ENCODE data around the gene EID2B.

EID2B gene, protein sequence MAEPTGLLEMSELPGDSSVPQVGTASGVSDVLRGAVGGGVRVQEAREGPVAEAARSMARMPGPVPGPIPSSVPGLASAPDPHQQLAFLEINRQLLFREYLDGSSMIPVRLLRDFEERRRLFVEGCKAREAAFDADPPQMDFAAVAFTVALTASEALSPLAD

DNA sequence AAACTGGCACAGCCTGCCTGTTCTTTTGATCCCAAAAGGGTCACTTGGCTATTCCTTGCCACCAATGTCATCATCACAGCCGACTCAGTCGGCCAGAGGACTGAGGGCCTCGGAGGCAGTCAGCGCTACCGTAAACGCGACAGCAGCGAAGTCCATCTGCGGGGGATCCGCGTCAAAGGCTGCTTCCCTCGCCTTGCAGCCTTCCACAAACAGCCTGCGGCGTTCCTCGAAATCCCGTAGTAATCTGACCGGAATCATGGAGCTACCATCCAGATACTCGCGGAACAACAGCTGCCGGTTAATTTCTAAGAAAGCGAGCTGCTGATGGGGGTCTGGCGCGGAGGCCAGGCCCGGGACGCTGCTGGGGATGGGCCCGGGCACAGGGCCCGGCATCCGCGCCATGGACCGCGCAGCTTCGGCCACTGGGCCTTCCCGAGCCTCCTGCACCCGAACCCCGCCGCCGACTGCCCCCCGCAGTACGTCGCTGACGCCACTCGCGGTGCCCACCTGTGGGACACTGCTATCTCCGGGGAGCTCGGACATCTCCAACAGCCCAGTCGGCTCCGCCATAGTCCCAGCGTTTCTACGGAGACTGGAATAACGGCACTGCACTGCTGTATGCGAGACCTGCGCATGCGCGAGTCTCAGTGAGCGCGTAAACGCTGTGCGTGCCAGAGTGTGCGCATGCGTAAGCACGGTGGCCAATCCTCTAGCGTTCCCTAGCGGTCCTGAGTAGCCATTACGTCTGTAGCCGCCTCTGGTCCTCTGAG lies at the start of gene EID2B:
Gene EID2B (minus strand): TSS at position 620 of the 770 bp plus-strand sequence. CDS start 50 bp downstream, at position 570.
- DNase-seq (ENCODE audit: low read depth in 2 of 2) = peak; percentile 89 to 90

- DNase-seq (ENCODE audit: low read depth in 2 of 2) = no peak
Measured at GRCh38 chr19:39582442-39582841, 49.8 kb upstream of the EID2B start.

GRCh38 chr19:39568604-39569003 lies 36.0 kb upstream of the EID2B start:
- DNase-seq (ENCODE audit: low read depth in 2 of 2) = no peak

GRCh38 chr19:39566064-39566463 lies 33.4 kb upstream of the EID2B start:
- DNase-seq (ENCODE audit: low read depth in 2 of 2) = no peak

DNA sequence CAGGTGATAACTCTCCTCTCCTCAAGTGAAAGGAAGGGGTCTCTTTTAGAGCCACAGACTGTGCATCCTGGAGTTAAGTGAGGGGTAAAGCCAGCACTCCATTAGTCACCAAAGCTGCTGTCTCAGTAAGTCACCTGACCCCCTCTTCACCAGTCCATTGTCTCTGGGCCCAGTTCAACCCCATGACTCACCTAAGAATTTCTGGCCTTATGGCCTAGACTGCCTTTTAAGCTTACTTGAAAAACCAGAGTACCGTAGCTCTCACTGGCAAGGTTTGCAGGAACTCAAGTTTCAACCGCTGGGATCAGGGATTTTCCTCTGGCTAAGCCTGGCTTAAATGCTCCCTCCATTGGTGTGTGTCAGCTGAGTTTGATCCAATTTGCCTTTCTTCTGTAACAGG lies 30.8 kb upstream of the EID2B start:
- no peak for DNase-seq (ENCODE audit: low read depth in 2 of 2)

DNA sequence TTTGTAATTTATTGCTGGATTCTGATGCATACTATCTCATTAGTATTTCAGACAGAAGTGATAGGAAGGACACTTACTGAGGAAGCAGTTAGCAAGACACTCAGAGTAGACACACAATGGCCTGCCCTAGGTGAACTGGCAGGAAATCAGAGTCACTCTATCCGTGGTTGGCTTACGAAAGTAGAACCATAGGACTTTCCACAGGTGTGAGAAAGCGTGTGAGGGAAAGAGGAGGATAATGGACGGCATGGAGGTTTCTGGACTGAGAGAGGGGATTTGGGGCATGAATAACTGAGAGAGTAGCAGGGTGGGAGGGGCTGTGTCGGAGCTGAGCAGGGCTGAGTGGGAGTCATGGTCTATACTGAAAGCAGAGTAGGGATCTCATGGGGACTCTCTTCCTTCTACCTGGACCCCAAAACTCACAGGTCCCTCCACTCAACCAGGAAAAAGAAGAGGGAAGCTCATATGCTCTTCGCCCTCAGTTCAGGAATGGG lies 26.0 kb upstream of the EID2B start:
- no peak for DNase-seq (ENCODE audit: low read depth in 2 of 2)

DNA sequence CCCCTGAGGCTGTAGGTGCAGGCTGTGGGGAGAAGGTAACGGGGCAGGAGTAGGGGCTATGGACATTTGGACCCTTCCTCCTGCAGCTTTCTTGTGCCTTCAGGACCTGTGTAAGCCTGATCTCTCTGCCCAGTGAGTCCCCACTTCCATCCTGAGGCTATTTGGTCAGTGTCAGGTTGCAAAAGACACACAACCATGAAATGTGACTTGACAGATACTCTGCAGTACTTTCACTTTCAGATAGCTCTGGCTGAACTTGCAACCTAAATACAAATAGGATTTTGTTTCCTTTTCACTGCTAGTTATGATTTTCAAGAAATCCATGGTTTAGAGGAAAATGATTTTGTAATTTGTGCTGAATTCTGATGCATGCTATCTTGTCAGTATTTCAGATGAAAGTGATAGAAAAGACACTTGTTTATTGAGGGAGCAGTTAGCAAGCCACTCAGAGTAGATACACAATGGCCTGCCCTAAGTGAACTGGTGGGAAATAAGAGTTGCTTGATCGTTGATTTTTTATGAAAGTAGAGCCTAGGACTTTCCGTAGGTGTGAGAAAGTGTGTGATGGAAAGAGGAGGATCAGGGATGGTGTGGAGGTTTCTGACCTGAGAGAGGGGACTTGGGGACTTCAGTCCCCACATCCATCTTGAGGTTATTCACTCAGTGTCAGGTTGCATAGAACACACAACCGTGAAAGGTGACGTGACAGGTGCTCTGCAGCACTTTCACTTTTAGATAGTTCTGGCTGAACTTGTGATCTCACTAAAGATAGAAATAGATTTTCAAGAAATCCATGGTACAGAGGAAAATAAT lies 25.4 kb upstream of the EID2B start:
- no peak for DNase-seq (ENCODE audit: low read depth in 2 of 2)

GRCh38 chr19:39555883-39556282 lies 23.2 kb upstream of the EID2B start:
- DNase-seq (ENCODE audit: low read depth in 2 of 2) = no peak

- no peak for DNase-seq (ENCODE audit: low read depth in 2 of 2)
Measured at GRCh38 chr19:39554701-39555311, 22.2 kb upstream of the EID2B start.

DNA sequence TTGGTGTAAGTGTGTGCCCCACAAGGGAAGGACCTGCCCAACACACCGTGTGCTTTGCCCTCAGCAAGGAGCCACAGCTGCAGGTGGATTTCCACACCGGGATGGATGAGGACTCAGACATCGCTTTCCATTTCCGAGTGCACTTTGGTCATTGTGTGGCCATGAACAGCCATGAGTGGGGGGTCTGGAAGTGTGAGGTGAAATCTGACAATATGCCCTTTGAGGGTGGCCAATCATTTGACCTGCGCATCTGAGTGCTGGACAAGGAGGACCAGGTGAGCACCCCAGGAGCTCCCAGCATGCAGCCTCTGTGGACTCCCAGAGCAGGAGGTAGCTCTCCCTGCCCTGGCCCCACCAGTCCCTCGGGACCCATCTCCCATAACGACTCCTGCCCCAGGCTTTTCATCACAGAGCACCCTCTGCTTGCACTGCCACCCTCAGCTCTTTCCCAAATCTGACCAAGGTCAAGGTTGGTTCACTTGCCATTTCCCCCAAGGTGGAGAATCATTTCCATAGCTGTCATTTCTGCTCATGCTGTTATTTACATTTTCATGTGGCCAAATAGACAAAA lies 20.5 kb upstream of the EID2B start:
- no peak for DNase-seq (ENCODE audit: low read depth in 2 of 2)

DNA sequence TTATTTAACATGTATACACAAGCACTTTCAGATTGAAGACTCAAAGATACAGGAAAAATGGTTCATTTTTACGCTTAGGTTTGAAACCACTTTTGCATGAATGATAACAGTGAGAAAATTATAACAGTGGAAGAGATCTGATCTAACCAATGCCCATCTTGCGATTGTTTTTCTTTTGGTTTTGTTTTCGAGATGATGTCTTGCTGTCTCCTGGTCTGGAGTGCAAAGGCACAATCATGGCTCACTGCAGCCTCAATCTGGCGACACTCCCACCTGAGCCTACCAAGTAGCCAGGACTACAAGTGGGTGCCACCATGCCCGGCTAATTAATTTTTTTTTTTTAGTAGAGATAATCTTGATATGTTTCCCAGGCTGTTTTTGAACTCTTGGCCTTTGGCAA lies 17.5 kb upstream of the EID2B start:
- no peak for DNase-seq (ENCODE audit: low read depth in 2 of 2)

- DNase-seq (ENCODE audit: low read depth in 2 of 2) = no peak
Measured at GRCh38 chr19:39546599-39546998, 13.9 kb upstream of the EID2B start.

GRCh38 chr19:39544911-39545310 lies 12.3 kb upstream of the EID2B start:
- DNase-seq (ENCODE audit: low read depth in 2 of 2) = no peak

- DNase-seq (ENCODE audit: low read depth in 2 of 2) = no peak
Measured at GRCh38 chr19:39544226-39544903, 11.7 kb upstream of the EID2B start.

GRCh38 chr19:39543477-39543857 lies 10.8 kb upstream of the EID2B start:
- no peak for DNase-seq (ENCODE audit: low read depth in 2 of 2)

DNA sequence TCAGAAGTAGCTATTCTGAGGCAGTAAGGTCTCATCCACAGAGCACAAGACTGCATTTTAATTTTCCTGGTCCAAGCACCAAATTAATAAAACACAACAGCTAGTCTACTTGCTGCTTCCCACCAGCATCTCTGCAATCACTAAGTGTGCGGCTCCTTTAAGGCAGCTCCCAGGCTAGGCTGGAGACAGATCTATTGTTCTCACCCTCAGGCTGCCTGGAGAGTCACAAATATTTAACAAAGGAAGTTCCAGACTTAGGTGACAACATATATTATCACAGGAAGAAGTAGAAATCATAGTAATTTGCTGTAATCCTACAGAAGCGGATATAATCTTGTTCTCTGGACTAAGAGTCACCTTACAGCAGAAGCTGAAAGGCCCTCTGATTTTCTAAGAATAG lies 9.6 kb upstream of the EID2B start:
- DNase-seq (ENCODE audit: low read depth in 2 of 2) = no peak

DNA sequence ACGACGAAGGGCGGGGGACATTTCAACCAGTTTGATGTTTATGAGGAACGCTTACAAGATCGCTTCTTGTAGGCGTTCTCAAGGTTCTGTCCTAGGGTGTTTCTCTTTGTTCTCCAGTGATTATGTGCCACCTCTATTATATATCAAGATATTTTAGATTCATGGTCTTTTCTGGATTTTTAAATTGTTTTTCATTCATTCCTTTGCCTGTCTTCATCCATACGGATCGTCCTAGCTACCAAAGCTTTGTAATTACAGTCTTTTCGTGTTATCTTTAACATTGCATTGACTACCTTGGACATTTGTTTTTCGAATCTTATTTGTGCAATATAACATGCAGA lies 7.7 kb upstream of the EID2B start:
- no peak for DNase-seq (ENCODE audit: low read depth in 2 of 2)

DNA sequence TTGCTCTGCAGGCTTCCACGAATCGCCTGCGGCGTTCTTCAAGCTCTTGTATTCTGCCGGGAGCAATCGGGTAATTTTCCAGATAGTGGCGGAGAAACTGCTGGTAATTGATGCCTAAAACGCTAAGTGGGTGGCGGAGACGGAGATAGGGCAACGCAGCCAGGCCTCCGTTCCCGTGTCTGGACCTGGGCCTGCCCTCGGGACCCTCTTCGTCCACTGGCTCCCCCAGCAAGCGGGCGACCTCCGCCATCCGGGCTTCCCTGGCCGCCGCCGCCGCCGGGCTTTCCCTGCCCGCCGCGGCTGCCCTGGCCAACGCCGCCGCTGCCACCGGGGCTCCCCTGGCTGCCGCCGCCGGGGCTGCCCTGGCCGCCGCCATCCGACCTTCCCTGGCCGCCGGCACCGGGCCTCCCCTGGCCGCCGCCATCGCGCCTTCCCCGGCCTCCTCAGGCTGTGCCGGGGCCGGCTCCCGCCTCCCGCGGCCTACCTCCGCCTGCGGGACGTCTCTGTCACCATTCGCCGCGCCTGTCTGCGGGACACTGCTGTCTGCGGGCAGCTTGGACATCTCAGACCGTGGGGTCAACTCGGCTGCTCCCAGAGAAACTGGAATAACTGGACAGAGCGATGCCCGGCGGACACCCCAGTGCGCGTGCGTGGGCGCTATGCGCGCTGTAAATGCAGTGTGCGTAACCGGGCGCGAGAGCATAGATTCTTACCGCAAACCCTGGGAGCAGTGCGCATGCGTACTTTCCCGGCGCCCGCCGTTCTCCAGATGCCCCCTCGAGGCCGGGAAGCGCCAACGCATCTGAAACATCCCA lies 7.1 kb upstream of the EID2B start, which contains the start of gene EID2:
Gene EID2 (minus strand): TSS at position 644 of the 815 bp plus-strand sequence. CDS start 82 bp downstream, at position 562.
- DNase-seq (ENCODE audit: low read depth in 2 of 2) = peak; percentile 89

GRCh38 chr19:39539165-39539517 lies 6.5 kb upstream of the EID2B start:
- DNase-seq (ENCODE audit: low read depth in 2 of 2) = no peak

DNA sequence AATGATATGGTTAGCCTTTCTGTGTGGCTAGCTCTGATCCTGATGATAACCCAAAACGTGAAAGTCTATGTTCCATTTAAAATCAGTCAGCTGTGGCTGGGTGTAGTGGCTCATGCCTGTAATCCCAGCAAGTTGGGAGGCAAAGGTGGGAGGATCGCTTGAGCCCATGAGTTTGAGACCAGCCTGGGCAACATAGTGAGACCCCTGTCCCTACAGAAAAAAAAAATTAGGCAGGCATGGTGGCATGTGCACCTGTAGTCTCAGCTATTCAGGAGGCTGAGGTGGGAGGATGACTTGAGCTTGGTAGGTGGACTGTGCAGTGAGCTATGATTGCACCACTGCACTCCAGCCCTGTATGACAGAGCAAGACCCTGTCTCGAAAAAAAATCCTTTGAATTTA lies 1.1 kb upstream of the EID2B start:
- DNase-seq (ENCODE audit: low read depth in 2 of 2) = no peak

Data from stimulated activated CD8-positive, alpha-beta memory T cell treated with anti-CD3 and anti-CD28 coated beads, Interleukin-15, amount 100 ng/mL, for 48 hours (primary cell).